ENCODE measurements around the gene IFNGR1.
"Not testable (repeated sequence)": the region's sequence is repeated elsewhere in the genome, so short reads cannot be mapped to it uniquely, and the experiment has no call there.

Gene IFNGR1

DNA sequence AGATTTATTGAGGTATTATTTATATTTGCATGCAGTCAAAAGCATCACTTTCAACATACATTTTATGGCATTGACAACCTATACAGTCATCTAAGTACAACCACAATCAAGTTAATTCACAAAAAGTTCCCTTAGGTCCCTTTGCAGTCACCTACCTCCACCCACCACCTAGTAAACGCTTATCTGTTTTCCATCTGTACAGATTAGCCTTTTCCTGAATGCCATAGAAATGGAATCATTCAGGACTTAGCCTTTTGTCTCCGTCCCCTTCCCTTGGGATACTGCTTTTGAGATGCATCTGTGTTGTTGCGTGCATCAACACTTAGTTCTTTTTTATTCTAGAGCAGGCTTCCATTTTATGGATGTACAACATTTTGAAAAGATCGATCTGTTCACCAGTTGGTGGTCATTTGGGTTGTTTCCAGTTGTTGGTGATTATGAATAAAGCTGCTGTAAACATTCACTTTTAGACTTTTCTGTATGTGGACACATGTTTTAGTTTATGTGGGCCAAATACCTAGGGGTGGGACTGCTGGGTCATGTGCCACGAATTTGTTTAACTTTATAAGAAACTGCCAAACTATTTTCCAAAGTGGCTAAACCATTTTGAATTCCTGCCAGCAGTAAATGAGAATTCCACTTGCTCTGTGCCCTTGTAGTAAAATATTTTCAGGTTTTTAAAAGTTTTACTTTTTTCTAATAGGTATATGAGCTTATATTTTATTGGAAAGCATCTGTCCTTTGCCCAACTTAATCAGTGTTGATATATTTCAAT, 17.6 kb upstream of the IFNGR1 start:
- DNase-seq (ENCODE audit: low read depth), result no peak

DNA sequence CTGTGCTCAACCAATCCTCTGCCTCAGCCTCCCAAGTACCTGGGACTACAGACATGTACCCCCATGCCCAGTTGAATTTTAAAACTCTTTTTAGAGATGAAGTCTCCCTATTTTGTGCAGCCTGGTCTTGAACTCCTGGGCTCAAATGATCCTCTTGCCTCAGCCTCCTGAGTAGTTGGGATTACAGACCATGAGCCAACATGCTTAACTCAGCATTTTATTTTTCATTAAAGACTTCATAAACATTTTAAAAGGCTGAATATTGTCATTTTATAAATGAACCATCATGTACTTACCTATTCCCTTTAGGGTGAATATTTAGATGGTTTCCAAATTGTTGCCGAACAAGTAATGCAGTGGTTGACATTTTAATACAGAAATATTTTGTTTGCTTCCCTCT, 16.5 kb upstream of the IFNGR1 start:
- DNase-seq (ENCODE audit: low read depth), result no peak

DNA sequence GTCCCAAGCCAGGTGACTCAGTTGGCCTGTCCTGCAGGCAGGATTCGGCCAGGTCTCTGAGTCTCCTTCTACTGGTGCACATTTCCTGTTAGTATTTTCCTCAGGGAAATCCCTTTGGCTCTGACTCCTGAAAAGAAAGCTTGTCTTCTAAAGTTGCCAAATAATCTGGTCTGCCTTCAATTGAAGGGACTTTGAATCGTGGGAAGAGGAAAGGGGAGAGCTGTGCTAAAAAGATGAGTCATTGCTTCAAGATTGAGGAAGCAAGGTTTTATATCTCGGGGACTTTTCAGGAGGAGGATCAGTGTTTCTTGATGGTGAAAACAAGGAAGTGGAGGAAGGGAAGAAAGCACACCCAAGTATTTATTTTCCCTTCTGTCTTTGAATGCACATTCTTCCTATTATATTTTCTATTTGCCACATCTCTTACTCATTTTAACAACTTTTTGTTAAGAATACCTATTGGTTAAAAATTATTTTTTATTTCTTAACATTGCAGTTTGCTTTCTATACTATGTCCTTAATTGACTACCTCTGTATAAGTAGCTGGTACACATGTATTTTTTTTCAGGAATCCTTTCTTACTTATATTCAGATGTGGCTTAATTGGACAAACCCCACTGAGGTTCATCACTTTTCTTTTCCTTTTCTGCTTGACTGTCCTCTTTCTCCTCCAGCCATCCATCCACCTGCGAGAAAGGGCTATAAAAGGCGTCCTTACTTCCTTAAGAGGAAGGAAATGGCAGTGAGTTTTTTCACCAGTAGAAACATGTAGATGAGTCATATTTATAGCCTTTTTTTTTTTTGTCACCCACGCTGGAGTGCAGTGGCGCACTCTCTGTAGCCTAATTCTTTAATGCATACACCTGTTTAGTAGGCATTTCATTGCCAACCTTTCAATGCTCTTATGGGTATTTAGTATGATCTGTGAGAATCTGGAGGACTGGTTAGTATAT, 15.0 kb upstream of the IFNGR1 start:
- DNase-seq (ENCODE audit: low read depth), result no peak

DNA sequence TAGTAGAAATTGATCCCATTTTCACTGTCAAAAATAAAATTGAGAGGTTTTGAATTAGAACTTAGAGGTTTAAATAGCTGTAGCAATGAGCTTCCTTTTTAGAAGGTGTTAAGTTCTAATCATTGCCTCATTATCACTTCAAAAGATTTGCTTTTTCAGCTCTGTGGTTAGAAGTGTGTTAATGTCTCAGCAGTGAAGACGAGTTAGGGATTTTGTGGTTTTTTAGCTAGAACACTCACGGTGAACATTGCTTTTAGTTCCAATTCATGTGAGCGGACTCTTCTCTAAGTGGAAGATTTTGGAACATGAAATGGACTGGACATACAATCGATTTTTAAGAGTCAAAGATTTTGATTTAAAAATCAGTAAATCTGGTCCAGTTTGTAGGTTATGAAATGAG, 12.7 kb upstream of the IFNGR1 start:
- DNase-seq (ENCODE audit: low read depth), result no peak

DNA sequence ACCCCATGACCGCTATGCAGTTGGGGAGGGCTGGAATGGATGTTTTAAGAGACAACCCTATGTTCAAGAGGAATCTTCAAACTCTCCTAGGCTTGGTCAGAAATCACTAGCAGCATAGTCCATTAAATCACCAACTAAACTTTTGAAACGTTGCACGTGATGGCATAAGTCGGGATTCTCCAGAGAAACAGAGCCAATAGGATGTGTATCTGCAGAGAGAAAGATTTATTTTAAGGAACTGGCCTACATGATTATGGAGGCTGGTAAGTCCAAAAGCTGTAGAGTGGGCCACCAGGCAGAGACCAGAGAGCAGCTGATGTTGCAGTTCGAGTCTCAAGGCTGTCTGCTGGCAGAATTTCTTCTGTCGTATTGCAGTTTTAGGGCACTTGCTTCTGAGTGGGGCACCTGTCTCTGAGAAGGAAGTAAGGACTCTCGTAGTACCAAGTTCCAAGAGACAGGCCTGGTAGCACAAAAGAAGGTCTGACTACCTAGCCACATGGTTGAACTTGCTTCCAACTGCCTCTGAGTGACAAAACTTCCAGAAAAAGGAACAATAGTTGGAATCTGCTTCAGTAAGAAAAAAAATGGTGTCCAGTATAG, 11.9 kb upstream of the IFNGR1 start:
- no peak for DNase-seq (ENCODE audit: low read depth)

DNA sequence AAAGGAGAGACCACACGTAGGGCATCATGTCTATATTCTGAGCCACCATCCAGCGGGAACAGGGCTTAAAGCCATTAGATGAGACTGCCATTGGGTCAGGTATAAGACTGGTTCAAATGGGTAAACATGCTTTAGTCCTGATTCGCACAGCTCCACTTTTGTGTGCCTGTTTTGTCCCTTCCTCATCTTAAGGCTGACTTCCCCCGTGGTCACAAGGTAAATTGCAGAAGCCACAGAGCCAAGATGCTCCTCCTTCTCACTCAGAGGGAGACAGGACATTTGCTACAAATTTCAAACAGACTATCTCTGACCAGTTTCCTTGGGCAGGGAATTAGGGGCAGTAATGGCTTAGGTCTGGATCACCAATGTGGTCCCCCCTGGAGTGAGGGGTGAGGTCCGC, 11.4 kb upstream of the IFNGR1 start:
- DNase-seq (ENCODE audit: low read depth), result no peak

DNA sequence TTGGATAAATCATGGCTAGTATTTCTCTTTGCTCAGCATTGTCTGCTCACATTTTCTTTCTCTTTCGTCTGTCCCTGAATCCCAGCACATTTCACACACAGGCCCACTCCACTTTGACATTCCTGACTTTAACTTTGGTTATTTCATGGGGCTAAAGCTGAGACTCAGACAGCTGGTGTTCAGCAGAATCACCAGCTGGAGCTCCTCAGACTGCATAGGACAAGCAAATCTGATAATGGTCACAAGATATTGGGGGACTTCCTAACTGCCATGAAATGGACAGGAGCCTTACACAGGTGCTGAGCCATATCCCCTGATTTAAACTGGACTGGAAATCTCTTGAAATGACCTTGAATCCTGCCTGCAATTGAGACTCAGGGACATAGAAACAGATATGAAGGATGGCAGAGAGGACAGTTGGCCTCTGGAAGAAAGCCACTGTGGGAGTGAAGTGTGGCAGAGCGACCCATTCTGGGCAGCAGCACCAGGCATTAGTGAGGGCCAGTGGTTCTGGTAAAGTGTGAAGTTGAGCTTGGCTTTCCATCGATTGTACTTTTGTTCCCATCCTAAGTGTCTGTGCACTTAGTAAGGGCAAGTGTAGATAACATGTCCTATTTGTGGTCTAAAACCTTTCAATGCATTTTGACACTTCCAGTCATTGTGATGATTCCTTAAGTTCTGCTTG, 10.0 kb upstream of the IFNGR1 start:
- no peak for DNase-seq (ENCODE audit: low read depth)

DNA sequence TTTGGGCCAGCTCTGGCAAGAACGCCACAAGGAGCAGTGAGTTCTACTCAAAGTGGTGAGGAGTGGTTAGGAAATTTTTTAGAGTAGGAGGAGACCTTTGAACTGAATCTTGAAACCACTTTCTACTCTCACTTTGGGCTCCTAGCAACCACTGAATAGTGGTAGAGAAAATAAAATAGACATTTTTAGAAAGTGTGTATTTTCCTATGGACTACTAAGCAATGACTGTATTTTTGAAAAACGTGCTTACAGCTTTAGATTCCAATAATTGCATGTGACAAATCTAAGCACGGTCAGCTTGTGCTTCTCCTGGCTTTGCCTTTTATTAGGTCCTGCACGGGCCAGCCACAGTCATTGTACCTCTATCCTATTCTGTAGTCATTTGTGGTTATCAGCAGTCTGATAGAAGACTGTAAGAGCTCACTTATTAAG, 8.7 kb upstream of the IFNGR1 start:
- DNase-seq (ENCODE audit: low read depth), result no peak

DNA sequence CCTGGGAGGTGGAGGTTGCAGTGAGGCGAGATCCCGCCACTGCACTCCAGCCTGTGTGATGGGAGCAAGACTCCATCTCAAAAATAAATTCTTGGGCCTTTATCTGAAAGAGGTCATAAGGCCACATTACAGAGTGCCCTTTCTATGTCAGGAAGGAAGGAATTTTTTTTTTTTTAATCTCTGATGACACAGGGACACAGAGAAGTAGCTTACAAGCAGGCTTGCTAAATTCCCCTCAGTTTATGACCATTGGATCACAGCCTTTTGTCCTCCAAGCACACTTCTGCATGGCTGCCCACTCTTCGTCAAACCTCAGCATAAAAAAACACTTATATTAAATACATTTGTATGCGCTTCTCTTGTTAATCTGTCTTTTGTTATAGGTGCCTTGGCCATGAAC, 7.5 kb upstream of the IFNGR1 start:
- DNase-seq (ENCODE audit: low read depth), result no peak

DNA sequence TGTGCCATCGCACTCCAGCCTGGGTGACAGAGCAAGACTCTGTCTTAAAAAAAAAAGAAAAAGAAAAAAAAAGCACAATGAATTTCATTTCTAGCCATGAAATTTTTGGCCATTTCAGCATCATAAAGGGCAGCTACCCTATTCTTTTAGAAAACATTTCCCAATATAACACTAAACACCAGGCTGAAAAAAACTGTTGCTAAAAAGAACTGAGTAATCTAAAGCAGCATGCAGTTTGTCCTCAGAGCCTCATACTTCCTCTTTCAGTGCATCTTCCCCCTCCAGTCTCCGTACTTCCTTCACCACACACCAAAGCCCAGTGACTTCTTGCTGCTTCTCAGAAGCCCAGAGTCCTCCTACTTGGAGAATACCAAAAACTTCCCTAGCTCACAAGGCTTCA, 5.6 kb upstream of the IFNGR1 start:
- no peak for DNase-seq (ENCODE audit: low read depth)

DNA sequence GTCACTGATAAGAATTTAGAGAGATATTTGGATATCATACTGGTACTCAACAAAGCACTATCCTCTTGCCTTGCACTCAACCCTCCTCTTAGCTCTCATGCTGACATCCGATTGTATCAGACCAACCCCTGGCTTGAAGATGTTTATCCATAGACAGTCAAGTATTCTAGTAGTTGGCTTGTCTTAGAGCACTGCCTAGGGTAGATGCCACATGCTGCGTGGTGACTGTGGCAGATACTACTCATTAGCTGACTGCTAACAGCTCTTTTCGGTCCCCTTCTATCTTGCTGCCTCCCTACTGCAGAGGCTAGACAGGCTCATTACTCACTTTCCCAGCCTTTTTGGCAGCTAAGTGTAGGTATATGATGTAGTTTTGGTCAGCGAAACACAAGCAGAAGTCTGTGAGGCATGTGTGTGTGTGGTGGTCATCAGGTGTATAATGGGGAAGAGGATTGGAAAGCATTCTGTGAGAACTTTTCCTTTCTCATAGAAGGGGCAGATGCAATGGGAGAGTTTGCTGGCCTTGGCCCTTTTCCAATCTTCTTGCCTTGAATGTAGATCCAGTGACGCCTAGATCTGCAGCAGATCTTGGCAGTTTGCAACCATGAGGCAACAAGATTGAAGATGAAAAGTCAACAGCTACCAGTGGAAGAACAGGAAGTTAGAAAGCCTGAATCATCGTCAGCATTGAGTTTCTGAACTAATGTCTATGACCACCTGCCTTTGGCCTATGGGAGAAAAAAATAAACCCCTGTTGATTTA, 4.4 kb upstream of the IFNGR1 start:
- no peak for DNase-seq (ENCODE audit: low read depth)

DNA sequence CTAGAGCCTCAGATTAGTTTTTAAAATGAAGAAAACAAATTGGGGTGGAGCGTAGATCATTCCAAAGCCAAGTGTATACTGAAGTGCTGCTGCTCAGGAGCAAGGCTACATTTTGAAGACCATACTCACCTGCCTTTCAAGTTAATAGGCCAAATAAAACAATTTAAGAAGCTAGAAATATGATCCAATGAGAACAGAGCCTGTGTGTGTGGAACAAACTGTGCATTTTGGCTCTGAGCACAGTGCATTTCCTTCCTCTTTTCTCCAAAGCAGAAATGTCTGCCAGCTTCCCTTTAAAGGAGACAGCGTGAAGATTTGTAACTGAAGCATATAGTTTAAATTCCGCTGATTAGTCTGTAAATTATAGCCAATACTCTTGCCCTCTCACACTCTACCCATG, 3.2 kb upstream of the IFNGR1 start:
- no peak for DNase-seq (ENCODE audit: low read depth)

DNA sequence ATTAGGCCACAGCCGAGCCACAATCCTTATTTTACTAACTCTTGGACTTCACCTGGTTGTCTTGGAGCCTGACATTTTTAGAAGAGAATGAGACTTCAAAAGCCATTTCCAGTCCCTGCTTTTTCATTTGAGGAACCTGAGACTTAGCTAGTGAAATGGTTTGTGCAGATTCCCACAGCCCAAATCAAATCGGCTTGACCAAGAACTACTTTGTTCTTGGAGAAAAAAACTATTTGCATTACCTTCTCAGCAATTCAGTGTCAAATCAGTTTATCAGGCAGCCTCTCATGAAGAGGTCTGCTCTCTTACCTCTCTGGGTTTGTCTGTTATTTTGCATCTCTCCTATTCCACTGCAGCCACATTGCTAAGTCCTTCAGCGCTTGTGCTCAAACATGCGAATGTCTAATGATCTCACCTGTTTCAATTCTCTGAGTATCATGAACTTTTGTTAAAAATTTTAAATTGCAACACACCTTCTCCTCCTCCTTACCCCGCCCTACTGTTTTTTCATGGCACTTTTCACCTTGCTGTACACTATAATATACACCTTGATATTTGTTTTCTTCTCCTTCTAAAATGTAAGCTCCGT, 573 bp upstream of the IFNGR1 start:
- no peak for DNase-seq (ENCODE audit: low read depth)

DNA sequence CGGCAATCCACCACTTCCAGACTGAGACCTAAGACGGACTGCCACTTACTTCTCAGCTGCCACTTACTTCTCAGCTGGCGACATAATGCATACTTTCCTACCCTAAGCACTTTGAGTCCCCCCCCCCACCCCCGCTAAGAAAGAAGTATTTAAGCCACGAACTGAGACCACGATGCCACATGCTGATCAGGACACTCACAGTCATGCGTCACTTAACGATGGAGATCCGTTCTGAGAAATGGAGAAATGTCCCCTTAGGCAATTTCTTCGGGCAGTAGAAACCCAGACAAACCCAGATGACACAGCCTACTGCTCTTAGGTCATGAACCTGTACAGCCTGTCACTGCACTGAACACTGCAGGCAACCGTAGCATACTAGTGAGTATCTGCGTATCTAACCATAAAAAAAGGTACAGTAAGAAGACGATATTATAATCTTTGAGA, 690 bp downstream of the IFNGR1 start:
- peak; percentile 29 for DNase-seq (ENCODE audit: low read depth)

DNA sequence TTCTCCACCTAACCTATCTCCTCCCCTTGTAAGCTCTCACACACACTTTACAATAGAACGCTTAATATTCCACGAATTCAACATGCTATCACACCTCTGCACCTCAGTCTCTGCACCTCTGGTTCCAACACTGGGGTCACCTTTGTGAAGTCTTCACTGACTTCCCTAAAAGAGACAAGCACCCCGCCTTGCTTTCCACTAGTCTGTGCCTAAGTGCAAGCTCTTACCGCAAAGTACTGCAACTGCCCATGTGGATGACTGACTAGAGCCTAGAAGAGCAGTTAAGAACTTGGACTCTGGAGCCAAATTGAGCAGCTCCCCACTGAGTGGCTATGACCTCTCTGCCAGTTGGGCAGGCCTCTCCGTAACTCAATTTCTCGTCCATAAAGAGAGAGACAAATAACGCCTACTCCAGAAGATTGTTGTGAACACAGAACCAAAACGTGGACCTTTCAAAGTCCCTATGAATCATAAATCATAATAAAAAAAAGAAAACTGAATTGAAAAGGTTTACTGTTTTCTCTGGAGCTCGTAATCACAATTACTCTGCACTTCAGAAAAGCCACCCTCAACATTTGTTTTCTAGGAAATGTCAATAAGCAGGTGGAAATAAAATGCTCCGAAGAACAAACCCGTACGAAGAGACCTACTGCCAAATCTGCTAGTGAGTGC, 1.2 kb downstream of the IFNGR1 start:
- no peak for DNase-seq (ENCODE audit: low read depth)

DNA sequence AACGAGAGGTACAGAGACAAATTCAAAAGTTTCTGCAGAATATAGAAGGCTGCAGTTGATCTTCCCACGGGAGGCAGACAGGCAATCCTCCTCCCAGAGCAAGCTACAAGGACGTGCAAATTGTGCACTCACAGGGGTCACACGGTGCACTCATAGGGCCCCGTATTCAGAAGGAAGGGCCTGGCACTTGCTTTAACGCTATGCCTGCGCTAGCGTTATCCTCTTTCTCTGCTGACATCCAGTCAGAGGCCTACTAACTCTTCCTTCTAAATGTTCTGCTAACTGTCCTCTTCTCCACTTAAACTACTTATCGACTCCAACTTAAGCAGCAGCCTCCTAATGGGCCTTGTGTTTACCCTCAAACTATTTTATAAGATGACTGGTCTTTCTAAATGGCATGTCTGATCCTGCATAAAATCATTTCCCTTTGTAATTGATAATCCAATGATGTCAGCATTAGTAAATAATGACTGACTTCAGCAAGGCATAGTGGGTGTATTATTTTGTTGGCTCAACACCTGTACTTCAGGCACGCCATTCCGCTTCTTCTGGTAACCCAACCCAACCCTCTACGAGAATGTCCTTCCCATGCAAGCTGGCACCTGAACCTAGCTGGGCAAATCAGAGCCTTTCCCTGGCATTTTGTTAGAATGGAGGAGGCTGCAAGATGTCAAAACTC, 2.2 kb downstream of the IFNGR1 start:
- no peak for DNase-seq (ENCODE audit: low read depth)

DNA sequence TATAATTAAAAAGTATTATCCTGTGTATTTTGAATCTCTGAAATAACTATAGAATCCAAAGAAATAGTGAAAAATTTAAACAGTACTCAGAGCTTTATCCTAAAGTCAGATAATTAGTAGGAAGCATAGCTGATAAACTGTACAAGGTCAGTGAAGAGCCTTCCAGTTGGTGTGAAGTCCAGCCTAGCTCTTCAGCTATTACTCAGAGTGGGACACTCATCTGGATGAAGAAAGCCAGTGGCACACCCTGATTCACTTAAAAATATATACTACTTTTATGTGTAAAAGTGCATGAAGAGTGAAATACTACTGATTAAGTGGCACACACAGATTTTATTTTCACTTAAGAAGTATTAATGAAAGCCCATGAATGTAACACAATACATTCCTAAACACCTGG, 3.1 kb downstream of the IFNGR1 start:
- DNase-seq (ENCODE audit: low read depth), result no peak

DNA sequence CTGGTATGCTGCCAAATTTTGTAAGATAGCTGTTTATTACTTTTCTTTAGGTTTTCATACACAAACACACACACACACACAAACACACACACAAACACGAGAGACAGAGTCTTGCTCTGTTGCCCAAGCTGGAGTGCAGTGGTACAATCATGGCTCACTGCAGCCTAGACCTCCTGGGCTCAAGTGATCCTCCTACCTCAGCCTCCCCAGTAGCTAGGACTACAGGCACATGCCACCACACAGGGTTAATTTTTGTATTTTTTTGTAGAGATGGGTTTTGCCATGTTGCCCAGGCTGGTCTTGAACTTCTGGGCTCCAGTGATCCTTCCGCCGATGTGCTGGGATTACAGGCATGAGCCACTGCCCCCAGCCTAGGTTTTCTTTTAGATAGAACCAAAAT, 3.6 kb downstream of the IFNGR1 start:
- not testable (repeated sequence) for DNase-seq (ENCODE audit: low read depth)

DNA sequence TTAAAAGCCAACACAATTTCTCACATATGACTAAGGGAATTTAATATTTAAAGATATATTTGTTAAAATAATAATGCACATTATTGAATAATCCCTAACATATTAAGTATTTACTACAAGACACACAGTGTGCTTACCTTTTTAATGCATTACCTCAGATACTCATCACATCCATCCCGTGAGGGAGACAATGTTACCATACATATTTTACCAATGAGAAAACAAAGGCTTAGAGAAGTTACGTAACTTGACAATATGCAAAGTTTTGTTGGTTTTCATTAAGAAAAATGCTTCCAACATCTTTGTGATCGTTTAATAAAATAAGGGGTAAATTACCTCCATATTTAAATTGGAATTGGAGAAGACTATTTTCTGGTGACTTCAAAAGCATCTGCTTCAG, 4.3 kb downstream of the IFNGR1 start:
- no peak for DNase-seq (ENCODE audit: low read depth)

DNA sequence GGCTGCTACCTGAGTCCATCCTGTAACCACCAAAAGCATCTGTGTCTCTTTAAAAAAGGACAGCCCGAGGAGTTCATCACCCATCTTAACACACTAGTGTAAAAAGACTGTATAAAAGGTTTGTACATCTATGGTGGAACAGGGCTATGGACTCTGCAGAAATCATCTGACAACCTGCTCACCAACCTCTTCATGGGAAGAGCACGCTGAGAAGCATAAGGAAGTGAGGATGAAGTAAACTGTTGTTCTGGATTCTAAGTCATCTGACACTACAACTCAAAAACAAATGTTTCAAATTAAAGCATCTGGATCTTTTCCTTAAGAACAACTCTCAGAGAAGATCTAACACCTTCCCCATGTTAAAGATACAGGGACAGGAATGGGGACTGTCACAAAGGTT, 5.4 kb downstream of the IFNGR1 start:
- DNase-seq (ENCODE audit: low read depth), result no peak
